Esophagus muscularis mucosa (tissue), 2 donors: Measurements from ENCODE around the gene KLF6.

Experiments
- POLR2A ChIP-seq: fragments of 450-650 bp; IDR thresholded peaks from one replicate; pipeline ENCODE4 v1.6.1; 2017; ENCODE audit warnings: antibody characterized with exemption, moderate library complexity, mild to moderate bottlenecking, low read depth
- POLR2AphosphoS5 ChIP-seq, 2 donors: sonication (generic); formaldehyde crosslinking; IDR thresholded peaks; one replicate each; pipeline ENCODE4 v1.6.1; 2017; ENCODE audit warnings: antibody characterized with exemption in 2 of 2

DNA sequence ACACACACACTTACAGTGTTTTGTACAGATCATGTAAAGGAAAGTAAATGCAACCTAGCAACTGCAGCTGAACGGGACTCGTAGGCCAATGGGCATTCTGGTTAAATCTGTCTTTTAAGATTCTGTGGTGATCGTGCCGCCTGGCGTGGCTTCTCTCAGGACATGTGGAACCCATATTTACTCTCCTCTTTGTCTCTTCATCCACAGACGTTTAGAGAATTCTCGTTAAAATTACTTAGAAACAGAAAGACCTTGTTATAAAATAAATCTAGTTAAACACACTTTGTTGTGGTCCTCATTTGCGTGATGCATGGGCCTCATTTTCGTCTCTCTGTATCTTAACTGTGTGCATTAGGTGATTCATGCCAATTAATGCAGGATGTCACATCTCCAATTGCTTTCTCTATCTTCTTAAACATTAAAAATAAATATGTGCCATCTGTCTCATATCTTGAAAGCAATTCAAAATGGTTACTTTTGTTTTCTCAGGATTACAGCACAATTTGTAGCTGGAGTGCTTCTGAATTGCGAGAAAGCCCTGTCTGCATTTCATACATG lies 11.5 kb downstream of the KLF6 start:
- TF ChIP-seq POLR2AphosphoS5 (IDR thresholded peaks at IDR 0.05) (no peak), POLR2A (no peak)
